ENCODE results near the gene SUCO.

Gene SUCO

GRCh38 chr1:172529304-172529703, 3.6 kb upstream of the SUCO start:
- TF ChIP-seq EZH2phosphoT487 (IDR thresholded peaks at IDR 0.05; ENCODE audit: borderline replicate concordance): no peak
- no peak for TF ChIP-seq CTCF (conservative IDR thresholded peaks at IDR 0.05; ENCODE audit: low read length)
- Histone ChIP-seq H4K20me1 (ENCODE audit: insufficient read depth, low read length, poor library complexity, severe bottlenecking) (peaks cover 12% of the 10 kb centered on the region), H3K9ac (ENCODE audit: low read depth, low read length, poor library complexity, severe bottlenecking) (no peak overlapping the region), H3K79me2 (ENCODE audit: insufficient read depth, low read length) (peaks cover 12% of the 10 kb centered on the region), H3K9me2 (replicated peaks; ENCODE audit: low read depth, low read length) (no peaks in the 10 kb centered on the region), H3K4me1 (ENCODE audit: insufficient read depth, low read length, poor library complexity, severe bottlenecking) (peaks cover 10% of the 10 kb centered on the region), H3K4me3 (ENCODE audit: low read length, poor library complexity, severe bottlenecking) (no peak overlapping the region), H3K27me3 (ENCODE audit: insufficient read depth, low read length, poor library complexity, severe bottlenecking) (no peaks in the 10 kb centered on the region), H3K9me3 (ENCODE audit: insufficient read depth, low read depth, low read length) (no peaks in the 10 kb centered on the region), H2AFZ (ENCODE audit: low read length) (no peak overlapping the region), H3F3A (ENCODE audit: low read depth) (no peaks in the 10 kb centered on the region), H3K36me3 (ENCODE audit: insufficient read depth, low read length) (no peaks in the 10 kb centered on the region), H3K4me2 (ENCODE audit: low read depth, low read length, poor library complexity, severe bottlenecking) (no peak overlapping the region)

- H3K4me3 ChIP-seq (ENCODE audit: low read length, poor library complexity, severe bottlenecking): no peak overlapping the region
Measured at GRCh38 chr1:172530000-172530399, 3.0 kb upstream of the SUCO start.

GRCh38 chr1:172531412-172532182, 1.4 kb upstream of the SUCO start:
- peak overlapping the region; percentile 89 for H3K4me2 ChIP-seq (ENCODE audit: low read depth, low read length, poor library complexity, severe bottlenecking)
- H3K9me2 ChIP-seq (replicated peaks; ENCODE audit: low read depth, low read length): no peaks in the 10 kb centered on the region
- no peaks in the 10 kb centered on the region for H3K36me3 ChIP-seq (ENCODE audit: insufficient read depth, low read length)
- H3K4me1 ChIP-seq (ENCODE audit: insufficient read depth, low read length, poor library complexity, severe bottlenecking): peaks cover 31% of the 10 kb centered on the region
- no peak for TF ChIP-seq EZH2phosphoT487 (IDR thresholded peaks at IDR 0.05; ENCODE audit: borderline replicate concordance)
- H3K9me3 ChIP-seq (ENCODE audit: insufficient read depth, low read depth, low read length): no peaks in the 10 kb centered on the region
- H3K9ac ChIP-seq (ENCODE audit: low read depth, low read length, poor library complexity, severe bottlenecking): peak overlapping the region; percentile 79
- H4K20me1 ChIP-seq (ENCODE audit: insufficient read depth, low read length, poor library complexity, severe bottlenecking): peaks cover 35% of the 10 kb centered on the region
- peak overlapping the region; percentile 96 for H3K4me3 ChIP-seq (ENCODE audit: low read length, poor library complexity, severe bottlenecking)
- H3K79me2 ChIP-seq (ENCODE audit: insufficient read depth, low read length): peaks cover 35% of the 10 kb centered on the region
- peak overlapping the region; percentile 97 for H2AFZ ChIP-seq (ENCODE audit: low read length)
- H3F3A ChIP-seq (ENCODE audit: low read depth): no peaks in the 10 kb centered on the region
- no peaks in the 10 kb centered on the region for H3K27me3 ChIP-seq (ENCODE audit: insufficient read depth, low read length, poor library complexity, severe bottlenecking)

More at GRCh38 chr1:172530000-172530399, 3.0 kb upstream of the SUCO start:
- TF ChIP-seq EZH2phosphoT487 (IDR thresholded peaks at IDR 0.05; ENCODE audit: borderline replicate concordance) (no peak), CTCF (conservative IDR thresholded peaks at IDR 0.05; ENCODE audit: low read length) (no peak)
- Histone ChIP-seq H3K4me1 (ENCODE audit: insufficient read depth, low read length, poor library complexity, severe bottlenecking) (peaks cover 16% of the 10 kb centered on the region), H3K9me3 (ENCODE audit: insufficient read depth, low read depth, low read length) (no peaks in the 10 kb centered on the region), H3K27me3 (ENCODE audit: insufficient read depth, low read length, poor library complexity, severe bottlenecking) (no peaks in the 10 kb centered on the region), H2AFZ (ENCODE audit: low read length) (no peak overlapping the region), H3K36me3 (ENCODE audit: insufficient read depth, low read length) (no peaks in the 10 kb centered on the region), H3K79me2 (ENCODE audit: insufficient read depth, low read length) (peaks cover 19% of the 10 kb centered on the region), H4K20me1 (ENCODE audit: insufficient read depth, low read length, poor library complexity, severe bottlenecking) (peaks cover 19% of the 10 kb centered on the region), H3F3A (ENCODE audit: low read depth) (no peaks in the 10 kb centered on the region), H3K9ac (ENCODE audit: low read depth, low read length, poor library complexity, severe bottlenecking) (no peak overlapping the region), H3K9me2 (replicated peaks; ENCODE audit: low read depth, low read length) (no peaks in the 10 kb centered on the region), H3K4me2 (ENCODE audit: low read depth, low read length, poor library complexity, severe bottlenecking) (no peak overlapping the region)
